ENCODE measurements around the gene HDAC9. TPM values are rescaled to one million over a fixed set of nuclear protein-coding genes. Genes with fewer than 3 reads are reported as not detected.
"Not testable (repeated sequence)": the region's sequence is repeated elsewhere in the genome, so short reads cannot be mapped to it uniquely, and the experiment has no call there.

The HDAC9 gene
- total RNA-seq, 1 experiment from 2014 or later: 31.9 TPM

- H3K27ac ChIP-seq (ENCODE audit: low read depth, low read length, poor library complexity, severe bottlenecking): no peak overlapping the region
- POLR2A ChIA-PET (ENCODE audit: low non-redundant PET): no interaction called here
Measured at GRCh38 chr7:18962031-18962430, 466.5 kb downstream of the HDAC9 start.

DNA sequence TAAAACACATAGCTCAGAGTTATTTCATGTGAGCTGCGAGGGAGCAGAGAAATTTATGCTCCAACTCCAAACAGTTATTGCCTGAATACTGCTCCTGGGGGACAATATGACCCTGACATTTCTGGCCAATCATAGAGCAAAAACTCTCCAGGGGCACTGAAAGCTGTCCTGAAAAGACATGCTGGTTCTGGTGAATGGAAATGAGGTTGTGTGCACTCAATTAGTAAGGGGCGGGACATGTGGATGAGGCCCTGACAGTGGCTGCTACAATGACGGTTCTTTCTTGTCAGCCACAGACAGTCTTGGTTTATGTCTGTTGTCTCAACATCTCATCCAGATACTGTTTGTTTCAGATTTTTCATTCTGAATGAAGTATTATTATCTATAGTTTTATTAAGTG, 470.1 kb downstream of the HDAC9 start:
- no peak overlapping the region for H3K27ac ChIP-seq (ENCODE audit: low read depth, low read length, poor library complexity, severe bottlenecking)
- TF ChIP-seq EZH2 (IDR thresholded peaks at IDR 0.05; ENCODE audit: borderline replicate concordance, low read depth, low read length, poor library complexity, severe bottlenecking): no peak
- TF ChIP-seq, protein P1, sequence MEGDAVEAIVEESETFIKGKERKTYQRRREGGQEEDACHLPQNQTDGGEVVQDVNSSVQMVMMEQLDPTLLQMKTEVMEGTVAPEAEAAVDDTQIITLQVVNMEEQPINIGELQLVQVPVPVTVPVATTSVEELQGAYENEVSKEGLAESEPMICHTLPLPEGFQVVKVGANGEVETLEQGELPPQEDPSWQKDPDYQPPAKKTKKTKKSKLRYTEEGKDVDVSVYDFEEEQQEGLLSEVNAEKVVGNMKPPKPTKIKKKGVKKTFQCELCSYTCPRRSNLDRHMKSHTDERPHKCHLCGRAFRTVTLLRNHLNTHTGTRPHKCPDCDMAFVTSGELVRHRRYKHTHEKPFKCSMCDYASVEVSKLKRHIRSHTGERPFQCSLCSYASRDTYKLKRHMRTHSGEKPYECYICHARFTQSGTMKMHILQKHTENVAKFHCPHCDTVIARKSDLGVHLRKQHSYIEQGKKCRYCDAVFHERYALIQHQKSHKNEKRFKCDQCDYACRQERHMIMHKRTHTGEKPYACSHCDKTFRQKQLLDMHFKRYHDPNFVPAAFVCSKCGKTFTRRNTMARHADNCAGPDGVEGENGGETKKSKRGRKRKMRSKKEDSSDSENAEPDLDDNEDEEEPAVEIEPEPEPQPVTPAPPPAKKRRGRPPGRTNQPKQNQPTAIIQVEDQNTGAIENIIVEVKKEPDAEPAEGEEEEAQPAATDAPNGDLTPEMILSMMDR (conservative IDR thresholded peaks at IDR 0.05; ENCODE audit: low read depth, low read length): no peak
- ChIA-PET CTCF (no interaction called here), POLR2A (ENCODE audit: low non-redundant PET) (no interaction called here)
- no peak for DNase-seq (ENCODE audit: low spot score)
- BruUV-seq (replicated peaks): no TSS peak
- peaks cover 12% of the 10 kb centered on the region for H3K4me1 ChIP-seq (ENCODE audit: insufficient read depth, low read length, poor library complexity, severe bottlenecking)
- H3K36me3 ChIP-seq (ENCODE audit: insufficient read depth, low read length, poor library complexity, severe bottlenecking): no peaks in the 10 kb centered on the region
- no peak overlapping the region for H3K4me3 ChIP-seq (ENCODE audit: low read depth, low read length, poor library complexity, severe bottlenecking)
- no peaks in the 10 kb centered on the region for H3K9me3 ChIP-seq (ENCODE audit: low read depth, low read length, poor library complexity, severe bottlenecking)
- intact Hi-C loops (cut with micrococcal nuclease; ENCODE audit: unreplicated experiment): no loop called here
- no peaks in the 10 kb centered on the region for H3K27me3 ChIP-seq (replicated peaks; ENCODE audit: insufficient read depth, low read depth, low read length, poor library complexity)

More at GRCh38 chr7:18962031-18962430, 466.5 kb downstream of the HDAC9 start:
- Histone ChIP-seq H3K27me3 (replicated peaks; ENCODE audit: insufficient read depth, low read depth, low read length, poor library complexity) (no peaks in the 10 kb centered on the region), H3K4me1 (ENCODE audit: insufficient read depth, low read length, poor library complexity, severe bottlenecking) (peaks cover 21% of the 10 kb centered on the region), H3K36me3 (ENCODE audit: insufficient read depth, low read length, poor library complexity, severe bottlenecking) (no peaks in the 10 kb centered on the region), H3K4me3 (ENCODE audit: low read depth, low read length, poor library complexity, severe bottlenecking) (no peak overlapping the region), H3K9me3 (ENCODE audit: low read depth, low read length, poor library complexity, severe bottlenecking) (no peaks in the 10 kb centered on the region)
- CTCF ChIA-PET: no interaction called here
- no peak for TF ChIP-seq EZH2 (IDR thresholded peaks at IDR 0.05; ENCODE audit: borderline replicate concordance, low read depth, low read length, poor library complexity, severe bottlenecking)
- TF ChIP-seq, protein P1 (conservative IDR thresholded peaks at IDR 0.05; ENCODE audit: low read depth, low read length): no peak
- BruUV-seq (replicated peaks): no TSS peak
- intact Hi-C loops (cut with micrococcal nuclease; ENCODE audit: unreplicated experiment): no loop called here
- DNase-seq (ENCODE audit: low spot score): no peak

- BruUV-seq (replicated peaks); H3K4me1 ChIP-seq (ENCODE audit: insufficient read depth, low read length, poor library complexity, severe bottlenecking); H3K27ac ChIP-seq (ENCODE audit: low read depth, low read length, poor library complexity, severe bottlenecking); H3K27me3 ChIP-seq (replicated peaks; ENCODE audit: insufficient read depth, low read depth, low read length, poor library complexity); POLR2A ChIA-PET (ENCODE audit: low non-redundant PET); DNase-seq (ENCODE audit: low spot score); H3K36me3 ChIP-seq (ENCODE audit: insufficient read depth, low read length, poor library complexity, severe bottlenecking); CTCF ChIA-PET; intact Hi-C loops (cut with micrococcal nuclease; ENCODE audit: unreplicated experiment); H3K4me3 ChIP-seq (ENCODE audit: low read depth, low read length, poor library complexity, severe bottlenecking); H3K9me3 ChIP-seq (ENCODE audit: low read depth, low read length, poor library complexity, severe bottlenecking): not testable (repeated sequence)
Measured at GRCh38 chr7:18967755-18968154, 472.2 kb downstream of the HDAC9 start.

GRCh38 chr7:18971839-18972238, 476.3 kb downstream of the HDAC9 start:
- Histone ChIP-seq H3K36me3 (ENCODE audit: insufficient read depth, low read length, poor library complexity, severe bottlenecking) (no peaks in the 10 kb centered on the region), H3K27ac (ENCODE audit: low read depth, low read length, poor library complexity, severe bottlenecking) (no peak overlapping the region), H3K9me3 (ENCODE audit: low read depth, low read length, poor library complexity, severe bottlenecking) (no peaks in the 10 kb centered on the region), H3K27me3 (replicated peaks; ENCODE audit: insufficient read depth, low read depth, low read length, poor library complexity) (no peaks in the 10 kb centered on the region), H3K4me3 (ENCODE audit: low read depth, low read length, poor library complexity, severe bottlenecking) (no peak overlapping the region), H3K4me1 (ENCODE audit: insufficient read depth, low read length, poor library complexity, severe bottlenecking) (peaks cover 13% of the 10 kb centered on the region)
- POLR2A ChIA-PET (ENCODE audit: low non-redundant PET): no interaction called here
- DNase-seq (ENCODE audit: low spot score): no peak
- CTCF ChIA-PET: no interaction called here
- intact Hi-C loops (cut with micrococcal nuclease; ENCODE audit: unreplicated experiment): loop anchor here (10.0 kb wide), 1 partner anchor 407 kb away; no protein-coding TSS in a partner anchor
- no TSS peak for BruUV-seq (replicated peaks)
- TF ChIP-seq, protein P1 (conservative IDR thresholded peaks at IDR 0.05; ENCODE audit: low read depth, low read length): no peak
- no peak for TF ChIP-seq EZH2 (IDR thresholded peaks at IDR 0.05; ENCODE audit: borderline replicate concordance, low read depth, low read length, poor library complexity, severe bottlenecking)
